ENCODE measurements around the gene ANKRD13A.
A peak's percentile ranks its signal among the peaks of the same experiment; 100 is the strongest.

ANKRD13A gene

DNA sequence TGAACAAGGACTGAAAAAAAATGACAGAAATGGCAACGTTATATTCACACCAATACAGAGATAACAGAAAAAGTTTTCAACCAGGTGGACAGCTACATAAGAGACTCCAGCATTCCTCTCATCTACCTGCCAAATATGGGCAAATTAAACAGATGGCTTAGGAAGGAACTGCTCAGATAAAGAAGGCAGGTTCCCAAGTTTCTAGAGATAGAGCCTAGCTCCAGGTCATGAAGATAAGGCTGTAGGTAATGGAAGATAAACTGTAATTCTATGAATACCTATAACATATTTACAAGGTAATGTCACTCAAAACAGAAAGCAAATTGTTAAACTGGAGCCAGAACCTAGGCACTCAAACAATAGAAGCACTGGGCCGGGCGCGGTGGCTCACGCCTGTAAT lies 45.6 kb upstream of the ANKRD13A start:
- in situ Hi-C loops (cut with HindIII; ENCODE audit: low sequenced_read_pairs): no loop called here
- no peak overlapping the region for H3K4me3 ChIP-seq (ENCODE audit: low read depth, low read length)
- no peak for DNase-seq (ENCODE audit: low read depth, low spot score)
- TF ChIP-seq, protein P1, sequence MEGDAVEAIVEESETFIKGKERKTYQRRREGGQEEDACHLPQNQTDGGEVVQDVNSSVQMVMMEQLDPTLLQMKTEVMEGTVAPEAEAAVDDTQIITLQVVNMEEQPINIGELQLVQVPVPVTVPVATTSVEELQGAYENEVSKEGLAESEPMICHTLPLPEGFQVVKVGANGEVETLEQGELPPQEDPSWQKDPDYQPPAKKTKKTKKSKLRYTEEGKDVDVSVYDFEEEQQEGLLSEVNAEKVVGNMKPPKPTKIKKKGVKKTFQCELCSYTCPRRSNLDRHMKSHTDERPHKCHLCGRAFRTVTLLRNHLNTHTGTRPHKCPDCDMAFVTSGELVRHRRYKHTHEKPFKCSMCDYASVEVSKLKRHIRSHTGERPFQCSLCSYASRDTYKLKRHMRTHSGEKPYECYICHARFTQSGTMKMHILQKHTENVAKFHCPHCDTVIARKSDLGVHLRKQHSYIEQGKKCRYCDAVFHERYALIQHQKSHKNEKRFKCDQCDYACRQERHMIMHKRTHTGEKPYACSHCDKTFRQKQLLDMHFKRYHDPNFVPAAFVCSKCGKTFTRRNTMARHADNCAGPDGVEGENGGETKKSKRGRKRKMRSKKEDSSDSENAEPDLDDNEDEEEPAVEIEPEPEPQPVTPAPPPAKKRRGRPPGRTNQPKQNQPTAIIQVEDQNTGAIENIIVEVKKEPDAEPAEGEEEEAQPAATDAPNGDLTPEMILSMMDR (IDR thresholded peaks at IDR 0.05; ENCODE audit: low read depth, low read length): no peak

DNA sequence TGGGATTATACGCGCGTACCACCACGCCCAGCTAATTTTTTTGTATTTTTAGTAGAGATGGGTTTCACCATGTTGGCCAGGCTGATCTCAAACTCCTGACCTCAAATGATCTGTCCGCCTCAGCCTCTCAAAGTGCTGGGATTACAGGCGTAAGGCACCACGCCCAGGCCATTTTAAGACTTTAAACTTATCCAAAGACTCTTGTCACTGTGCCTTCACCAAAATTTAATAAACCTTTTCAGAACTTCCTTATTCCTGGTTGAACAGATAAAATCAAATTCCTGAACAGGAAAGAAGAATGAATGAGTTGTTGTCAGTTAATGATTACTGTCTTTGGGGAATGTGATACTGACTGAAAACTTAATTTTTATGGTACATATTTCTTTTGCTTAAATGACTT lies 40.9 kb upstream of the ANKRD13A start:
- DNase-seq (ENCODE audit: low read depth, low spot score): no peak
- no peak overlapping the region for H3K4me3 ChIP-seq (ENCODE audit: low read depth, low read length)
- in situ Hi-C loops (cut with HindIII; ENCODE audit: low sequenced_read_pairs): no loop called here
- TF ChIP-seq, protein P1 (IDR thresholded peaks at IDR 0.05; ENCODE audit: low read depth, low read length): no peak

DNA sequence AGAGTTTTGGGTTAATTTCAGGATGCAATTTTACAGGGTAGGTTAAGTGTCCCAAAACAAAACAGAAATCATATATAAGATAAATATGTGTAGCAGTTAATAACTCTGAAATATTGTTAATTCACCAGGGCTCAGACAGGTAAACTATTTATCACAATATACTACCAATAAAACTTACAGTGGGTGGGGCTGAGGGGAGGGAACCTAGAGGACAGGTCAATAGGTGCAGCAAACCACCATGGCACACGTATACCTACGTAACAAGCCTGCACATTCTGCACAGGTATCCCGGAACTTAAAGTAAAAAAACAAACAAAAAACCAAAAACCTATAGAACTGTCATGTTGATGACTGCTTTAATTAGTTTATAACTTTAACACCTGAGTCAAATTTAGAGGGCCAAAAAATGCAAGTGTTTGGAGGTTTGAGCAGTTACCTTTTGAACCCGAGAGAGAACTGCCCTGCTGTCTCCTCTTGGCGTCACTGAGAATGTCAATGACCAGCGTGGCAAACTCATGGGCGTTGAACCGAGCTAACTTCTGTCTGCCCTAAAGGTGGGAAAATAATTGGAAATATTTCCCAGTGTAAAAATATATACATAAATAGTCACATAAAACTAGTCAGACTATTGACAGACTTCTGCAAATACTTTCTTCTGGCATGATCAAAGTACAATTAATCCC lies 39.7 kb upstream of the ANKRD13A start:
- no peak for DNase-seq (ENCODE audit: low read depth, low spot score)
- no peak overlapping the region for H3K4me3 ChIP-seq (ENCODE audit: low read depth, low read length)
- in situ Hi-C loops (cut with HindIII; ENCODE audit: low sequenced_read_pairs): no loop called here
- TF ChIP-seq, protein P1 (IDR thresholded peaks at IDR 0.05; ENCODE audit: low read depth, low read length): no peak

DNA sequence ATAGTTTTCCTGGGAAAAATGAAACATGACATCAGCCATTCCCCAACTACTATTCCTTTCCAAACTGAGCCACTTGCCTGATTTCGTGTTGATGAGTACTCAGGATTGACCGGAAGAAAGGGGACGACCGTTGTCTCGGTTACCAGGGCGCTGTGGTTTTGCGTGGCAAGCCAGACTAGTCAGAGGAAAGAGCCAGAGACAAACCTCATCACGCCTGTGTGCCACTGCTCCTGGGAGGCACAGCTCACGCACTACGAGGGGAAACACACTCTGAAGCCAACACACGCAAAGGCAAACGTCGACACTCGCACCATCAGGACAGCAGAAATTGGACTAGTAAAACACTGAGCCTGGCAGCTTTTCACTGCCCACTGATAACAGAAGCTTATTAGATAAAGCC lies 38.0 kb upstream of the ANKRD13A start:
- in situ Hi-C loops (cut with HindIII; ENCODE audit: low sequenced_read_pairs): no loop called here
- TF ChIP-seq, protein P1 (IDR thresholded peaks at IDR 0.05; ENCODE audit: low read depth, low read length): no peak
- H3K4me3 ChIP-seq (ENCODE audit: low read depth, low read length): no peak overlapping the region
- peak; percentile 52 for DNase-seq (ENCODE audit: low read depth, low spot score)

DNA sequence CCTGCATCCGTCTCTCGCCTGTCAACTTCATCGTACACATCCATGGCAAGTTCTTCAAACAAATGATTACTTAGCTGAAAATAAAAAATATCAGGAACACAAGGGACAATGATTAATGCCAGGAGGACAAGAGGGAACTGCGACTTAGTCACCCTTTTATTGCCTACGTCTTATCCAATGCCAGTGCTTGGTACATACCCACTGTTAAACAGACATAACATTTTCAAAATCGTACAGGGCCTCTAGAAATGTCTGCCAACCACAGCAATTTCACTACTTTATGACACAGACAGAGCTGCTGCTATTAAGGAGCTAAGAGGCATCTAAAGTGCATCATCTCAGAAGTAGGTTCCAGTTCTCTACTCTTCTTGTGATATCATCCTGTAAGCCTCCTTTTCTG lies 37.6 kb upstream of the ANKRD13A start:
- DNase-seq (ENCODE audit: low read depth, low spot score): peak; percentile 53
- in situ Hi-C loops (cut with HindIII; ENCODE audit: low sequenced_read_pairs): no loop called here

DNA sequence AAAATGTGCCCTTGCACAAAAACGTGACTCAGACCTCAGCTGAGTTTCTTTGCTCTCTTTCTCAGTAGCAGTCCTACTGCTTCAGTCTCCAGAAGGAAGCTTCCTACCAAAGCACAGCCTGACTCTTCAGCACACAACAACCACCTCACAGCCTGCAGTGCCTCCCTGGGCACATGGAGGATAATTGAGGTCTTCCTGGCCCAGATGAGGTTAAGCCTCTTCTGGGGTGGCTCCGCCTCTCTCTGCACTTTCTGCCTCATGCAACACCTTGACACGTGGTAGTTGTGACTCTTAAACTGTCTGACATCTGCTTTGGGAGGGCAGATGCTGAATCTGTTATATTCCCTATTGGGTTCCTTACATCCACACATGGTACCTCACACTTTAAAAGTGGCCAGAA lies 36.8 kb upstream of the ANKRD13A start:
- no peak for DNase-seq (ENCODE audit: low read depth, low spot score)
- H3K4me3 ChIP-seq (ENCODE audit: low read depth, low read length): no peak overlapping the region
- TF ChIP-seq, protein P1 (IDR thresholded peaks at IDR 0.05; ENCODE audit: low read depth, low read length): no peak
- in situ Hi-C loops (cut with HindIII; ENCODE audit: low sequenced_read_pairs): no loop called here

More for the DNA sequence above, 37.6 kb upstream of the ANKRD13A start:
- TF ChIP-seq, protein P1 (IDR thresholded peaks at IDR 0.05; ENCODE audit: low read depth, low read length): no peak
- no peak overlapping the region for H3K4me3 ChIP-seq (ENCODE audit: low read depth, low read length)

Data from astrocyte of the spinal cord (primary cell).